Common myeloid progenitor, CD34-positive (primary cell): Measurements from ENCODE around the gene PRELID3B. TPM values are rescaled to one million over a fixed set of nuclear protein-coding genes. Genes with fewer than 3 reads are reported as not detected.

ENCODE experiments used
- CTCF ChIA-PET: fragments of 350-600 bp; sonication (Branson Sonifier 250); formaldehyde crosslinking; loops from one replicate; lab custom pipeline; 2021; ENCODE audit warnings: antibody characterized with exemption; lab: Charles Lee
- POLR2A ChIA-PET: fragments of 350-600 bp; sonication (Branson Sonifier 250); formaldehyde crosslinking; loops from one replicate; lab custom pipeline; 2021; ENCODE audit warnings: antibody characterized with exemption; lab: Charles Lee
- DNase-seq, 3 donors: peaks; one replicate each; pipeline versions ENCODE4 v3.0.0 to v3.0.0-alpha.2; 2013
- H3K27ac ChIP-seq, 2 experiments: 1 replicate in 1 of 2; 2 replicates in 1 of 2; pipeline ENCODE4 v1.7.0; 2013; ENCODE audit warnings: inconsistent platforms in 2 of 2, low read length in 2 of 2, mild to moderate bottlenecking in 2 of 2, low read depth in 1 of 2, moderate library complexity in 1 of 2; ENCODE audit not compliant: severe bottlenecking in 2 of 2, insufficient read depth in 1 of 2, poor library complexity in 1 of 2
- H3K27me3 ChIP-seq, 5 experiments: replicated peaks in 2 of 5; 1 replicate in 3 of 5; 2 replicates in 2 of 5; pipeline versions ENCODE4 v1.6.1 to v1.7.0; 2013; ENCODE audit warnings: low read length in 4 of 5, mild to moderate bottlenecking in 2 of 5, moderate library complexity in 2 of 5, inconsistent platforms in 1 of 5; ENCODE audit not compliant: insufficient read depth in 5 of 5, control insufficient read depth in 4 of 5
- H3K36me3 ChIP-seq, 4 experiments: 1 replicate in 2 of 4; 2 replicates in 2 of 4; pipeline versions ENCODE4 v1.6.1 to v1.7.0; 2013; ENCODE audit warnings: low read length in 3 of 4, control low read depth in 1 of 4, mild to moderate bottlenecking in 1 of 4; ENCODE audit not compliant: control insufficient read depth in 4 of 4, insufficient read depth in 4 of 4
- H3K4me1 ChIP-seq, 4 experiments: 1 replicate in 3 of 4; 2 replicates in 1 of 4; pipeline versions ENCODE4 v1.6.1 to v1.7.1; 2013; ENCODE audit warnings: low read length in 3 of 4, mild to moderate bottlenecking in 3 of 4, control low read depth in 1 of 4, inconsistent platforms in 1 of 4, moderate library complexity in 1 of 4; ENCODE audit not compliant: control insufficient read depth in 4 of 4, insufficient read depth in 4 of 4; ENCODE audit errors: control extremely low read depth in 1 of 4
- H3K4me3 ChIP-seq, 7 experiments: 1 replicate in 4 of 7; 2 replicates in 3 of 7; pipeline versions ENCODE4 v1.5.1 to v1.7.0; 2013; ENCODE audit warnings: mild to moderate bottlenecking in 7 of 7, low read length in 6 of 7, moderate library complexity in 6 of 7, inconsistent platforms in 2 of 7, low read depth in 2 of 7, control low read depth in 1 of 7; ENCODE audit not compliant: insufficient read depth in 4 of 7, control insufficient read depth in 1 of 7; ENCODE audit errors: extremely low read depth in 1 of 7
- H3K9me3 ChIP-seq, 5 experiments: 1 replicate in 4 of 5; 2 replicates in 1 of 5; pipeline versions ENCODE4 v1.6.1 to v1.7.1; 2013; ENCODE audit warnings: low read length in 4 of 5, mild to moderate bottlenecking in 2 of 5, inconsistent platforms in 1 of 5, low read depth in 1 of 5, moderate library complexity in 1 of 5; ENCODE audit not compliant: control insufficient read depth in 4 of 5, insufficient read depth in 2 of 5; ENCODE audit errors: control extremely low read depth in 1 of 5
- WGBS: methylation state at CpG from one replicate; pipeline ENCODE4 v1.1.5; 2013; ENCODE audit not compliant: insufficient coverage; 5-methylcytosine and 5-hydroxymethylcytosine counted together
- polyA plus RNA-seq: library from polyadenylated mRNA; unstranded; fragments of 120-200 nt; gene quantifications from one replicate; pipeline ENCODE4 v1.2.1, GENCODE V29; 2013

The PRELID3B gene
- polyA plus RNA-seq = 47.0 TPM

DNA sequence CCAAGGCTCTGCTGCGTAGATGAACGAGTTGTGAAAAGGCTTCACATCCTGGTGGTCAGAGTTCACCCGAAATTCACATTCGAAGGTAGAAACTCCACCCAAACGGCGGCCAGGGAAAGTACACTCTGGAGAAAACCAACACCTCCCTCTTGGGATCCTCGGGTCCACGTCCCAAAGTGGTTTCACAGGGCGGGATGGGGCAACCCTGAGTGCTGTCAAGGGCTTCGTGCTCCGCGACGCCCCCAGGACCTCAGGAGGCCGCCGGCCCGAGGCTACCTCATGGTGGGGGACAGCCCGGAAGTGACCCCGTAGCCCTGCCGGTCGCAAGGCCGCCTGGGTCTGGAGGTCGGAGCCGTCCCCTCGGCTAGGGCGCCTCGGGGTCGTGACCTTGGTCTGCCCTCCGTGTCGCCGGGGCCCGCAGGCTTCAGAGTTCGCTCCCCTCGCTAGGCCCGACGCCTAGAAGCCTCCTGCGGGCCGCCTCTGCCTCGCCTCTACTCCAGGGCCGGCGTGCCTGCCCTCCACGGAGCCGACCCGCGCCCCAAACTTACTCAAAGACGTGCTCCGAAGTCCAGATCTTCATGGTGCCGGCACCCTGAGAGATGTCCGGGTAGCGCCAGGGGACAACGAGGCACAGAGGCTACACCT is at the start of gene PRELID3B:
PRELID3B (minus strand) TSS at position 636 of the 645 bp plus-strand sequence; CDS start at position 580, 56 bp downstream.
- peak in 2 of 3 donors; percentile 14 to 23 for DNase-seq
- Histone ChIP-seq H3K27ac (peak within 1 kb of the TSS; percentile 71 to 80), H3K4me3 (peak within 1 kb of the TSS; percentile 56 to 83 (median 72)), H3K27me3 (peaks cover 0 to 2% (median 0%) of the 10 kb centered on the region in 5 experiments), H3K4me1 (peaks cover 3 to 28% (median 23%) of the 10 kb centered on the region in 4 experiments), H3K36me3 (peaks cover 7 to 20% (median 9%) of the 10 kb centered on the region in 4 experiments), H3K9me3 (no peaks in the 10 kb centered on the region)
- ChIA-PET POLR2A (interaction anchor here (1.2 to 1.8 kb wide), 2 partner anchors 9 to 10 kb away, joined by 4 read pairs; partner anchors contain the start of gene ATP5F1E), CTCF (interaction anchor here (2.4 kb wide), 1 partner anchor 165 kb away, joined by 7 read pairs; no protein-coding TSS in a partner anchor)
- WGBS = 5% methylated on average over 43 of the region's 50 CpGs

DNA sequence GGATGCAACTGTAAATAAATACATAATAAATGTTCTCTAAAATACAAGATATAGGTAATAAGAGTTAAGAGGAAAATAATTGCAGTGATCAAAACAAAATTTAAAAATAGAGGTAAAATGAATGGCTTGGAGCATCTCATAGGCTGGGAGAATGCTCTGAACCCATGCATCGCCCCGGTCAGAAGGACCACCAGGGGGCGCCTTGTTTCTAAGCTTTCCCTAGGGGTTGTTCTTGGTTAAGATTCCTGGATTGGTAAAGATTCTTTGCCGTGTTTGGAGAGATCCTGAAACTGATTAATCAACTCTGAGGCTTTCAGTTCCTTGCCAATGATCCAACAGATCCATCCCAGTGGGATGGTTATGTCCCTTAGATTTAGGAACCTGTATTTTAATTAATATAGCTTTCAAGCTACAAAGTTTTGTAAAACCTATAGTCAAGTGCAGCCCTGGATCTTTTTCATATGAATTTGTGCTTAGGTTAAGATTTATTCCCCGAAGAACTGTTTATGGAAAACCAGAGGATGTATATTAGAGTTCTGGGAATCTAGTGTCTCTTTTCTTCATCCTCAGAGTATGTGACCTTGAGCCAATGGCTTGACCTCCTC is 45.3 kb upstream of the PRELID3B start:
- H3K36me3 ChIP-seq = no peaks in the 10 kb centered on the region
- no peaks in the 10 kb centered on the region for H3K9me3 ChIP-seq
- peaks cover 0 to 6% (median 0%) of the 10 kb centered on the region in 5 experiments for H3K27me3 ChIP-seq
- no peaks in the 10 kb centered on the region for H3K4me1 ChIP-seq
- peak; percentile 69 to 83 (median 77) for DNase-seq
- ChIA-PET POLR2A (interaction anchor here (0.9 kb wide), 1 partner anchor 120 kb away, joined by 5 read pairs; no protein-coding TSS in a partner anchor), CTCF (interaction anchor here (0.7 to 3.5 kb wide), 32 partner anchors 8 to 368 kb away, joined by 3 to 83 read pairs (median 4); no protein-coding TSS in a partner anchor)
- 100% methylated on average over 1 of the region's 5 CpGs for WGBS
- no peak overlapping the region for H3K27ac ChIP-seq
- no peak overlapping the region for H3K4me3 ChIP-seq

DNA sequence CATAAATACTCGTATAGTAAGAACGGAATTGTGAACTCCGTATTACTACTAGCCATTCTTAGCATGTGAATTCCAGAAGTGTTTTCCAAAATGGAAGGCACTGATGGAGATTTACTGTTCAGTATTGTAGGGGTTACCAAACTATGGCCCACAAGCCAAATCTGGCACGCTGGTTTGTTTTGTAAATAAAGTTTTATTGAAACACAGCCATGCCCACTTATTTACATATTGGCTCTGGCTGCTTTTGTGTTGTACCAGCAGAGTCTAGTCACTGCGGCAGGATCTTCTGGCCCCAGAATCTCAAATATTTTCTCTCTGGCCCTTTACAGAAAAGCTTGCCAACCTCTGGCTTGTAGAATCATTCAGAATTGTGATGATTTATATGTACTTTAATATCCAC is 44.3 kb upstream of the PRELID3B start:
- Histone ChIP-seq H3K27ac (no peak overlapping the region), H3K4me3 (no peak overlapping the region), H3K27me3 (peaks cover 0 to 6% (median 0%) of the 10 kb centered on the region in 5 experiments), H3K9me3 (no peaks in the 10 kb centered on the region), H3K4me1 (no peaks in the 10 kb centered on the region), H3K36me3 (no peaks in the 10 kb centered on the region)
- DNase-seq = no peak
- whole genome bisulfite sequencing = no CpG with 5 or more reads among the region's 5 CpGs
- ChIA-PET CTCF (interaction anchor here (0.7 to 3.5 kb wide), 12 partner anchors 9 to 318 kb away, joined by 3 to 83 read pairs (median 5); no protein-coding TSS in a partner anchor), POLR2A (no interaction called here)

DNA sequence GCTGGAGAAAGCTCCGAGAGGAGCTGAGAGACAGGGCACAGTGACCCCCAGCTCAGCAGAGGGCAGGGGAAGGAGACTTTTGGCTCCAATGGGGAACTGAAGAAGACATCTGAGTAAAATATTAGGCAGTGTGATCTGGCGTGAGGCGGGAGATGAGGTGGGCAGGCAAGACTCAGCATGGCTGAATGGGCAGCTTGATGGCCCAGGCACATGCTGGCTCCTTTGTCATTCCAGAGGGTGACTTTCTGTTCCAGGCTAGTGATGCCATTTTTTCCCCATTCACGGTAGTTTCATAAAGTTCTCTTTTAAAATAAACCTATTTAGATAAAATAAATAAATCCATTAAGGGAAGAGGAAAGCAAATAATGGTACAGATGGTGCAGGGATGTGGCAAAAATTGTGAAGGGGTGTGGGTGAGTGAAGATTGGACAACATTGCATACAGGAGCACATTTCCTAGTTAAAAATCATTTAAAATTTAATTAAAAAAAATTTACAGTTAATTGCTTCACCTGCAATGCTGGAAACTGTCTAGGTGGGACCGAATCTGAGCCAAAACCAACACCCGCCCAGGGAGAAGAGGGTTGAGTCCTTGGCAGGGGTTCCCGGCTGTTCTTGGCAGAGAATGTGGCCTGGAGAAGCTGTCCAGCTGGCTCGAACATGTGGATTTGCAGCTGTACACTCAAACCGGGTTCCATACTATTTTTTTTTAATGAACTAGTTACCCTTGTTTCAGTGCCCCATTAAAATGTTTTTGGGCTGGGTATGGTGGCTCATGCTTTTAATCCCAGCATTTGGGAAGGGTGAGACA is 41.7 kb upstream of the PRELID3B start:
- H3K4me1 ChIP-seq = no peaks in the 10 kb centered on the region
- no peaks in the 10 kb centered on the region for H3K36me3 ChIP-seq
- CTCF ChIA-PET = interaction anchor here (0.9 to 1.2 kb wide), 4 partner anchors 15 to 217 kb away, joined by 3 to 6 read pairs (median 4); no protein-coding TSS in a partner anchor
- 95% methylated on average over 7 of the region's 9 CpGs for WGBS
- no peak overlapping the region for H3K27ac ChIP-seq
- peaks cover 0 to 8% (median 0%) of the 10 kb centered on the region in 5 experiments for H3K27me3 ChIP-seq
- DNase-seq = no peak
- no peaks in the 10 kb centered on the region for H3K9me3 ChIP-seq
- POLR2A ChIA-PET = no interaction called here
- H3K4me3 ChIP-seq = no peak overlapping the region

DNA sequence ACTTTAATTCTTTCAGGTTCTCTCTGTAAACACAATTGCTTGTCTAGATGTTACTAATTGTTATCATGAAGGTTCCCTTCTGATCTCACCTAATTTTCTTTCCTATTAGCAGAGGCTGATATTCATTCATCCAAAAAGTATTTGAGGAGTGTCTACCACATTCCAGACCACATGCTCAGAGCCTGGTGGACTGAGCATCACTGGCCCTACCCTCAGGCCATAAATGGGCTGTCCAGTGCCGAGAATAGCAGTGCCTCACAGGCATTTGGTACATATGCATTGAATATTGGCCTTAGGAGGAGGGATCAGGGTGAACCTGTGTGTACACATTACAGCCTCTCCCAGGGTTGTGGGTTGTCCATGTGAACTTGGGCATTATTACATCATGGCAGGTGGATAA is 40.4 kb upstream of the PRELID3B start:
- H3K9me3 ChIP-seq = no peaks in the 10 kb centered on the region
- H3K36me3 ChIP-seq = no peaks in the 10 kb centered on the region
- CTCF ChIA-PET = interaction anchor here (0.8 to 1.6 kb wide), 12 partner anchors 10 to 216 kb away, joined by 3 to 6 read pairs (median 4); no protein-coding TSS in a partner anchor
- DNase-seq = no peak
- peaks cover 0 to 4% (median 0%) of the 10 kb centered on the region in 5 experiments for H3K27me3 ChIP-seq
- POLR2A ChIA-PET = no interaction called here
- H3K27ac ChIP-seq = no peak overlapping the region
- 100% methylated on average over 1 of the region's 1 CpG for WGBS
- H3K4me3 ChIP-seq = no peak overlapping the region
- no peaks in the 10 kb centered on the region for H3K4me1 ChIP-seq

DNA sequence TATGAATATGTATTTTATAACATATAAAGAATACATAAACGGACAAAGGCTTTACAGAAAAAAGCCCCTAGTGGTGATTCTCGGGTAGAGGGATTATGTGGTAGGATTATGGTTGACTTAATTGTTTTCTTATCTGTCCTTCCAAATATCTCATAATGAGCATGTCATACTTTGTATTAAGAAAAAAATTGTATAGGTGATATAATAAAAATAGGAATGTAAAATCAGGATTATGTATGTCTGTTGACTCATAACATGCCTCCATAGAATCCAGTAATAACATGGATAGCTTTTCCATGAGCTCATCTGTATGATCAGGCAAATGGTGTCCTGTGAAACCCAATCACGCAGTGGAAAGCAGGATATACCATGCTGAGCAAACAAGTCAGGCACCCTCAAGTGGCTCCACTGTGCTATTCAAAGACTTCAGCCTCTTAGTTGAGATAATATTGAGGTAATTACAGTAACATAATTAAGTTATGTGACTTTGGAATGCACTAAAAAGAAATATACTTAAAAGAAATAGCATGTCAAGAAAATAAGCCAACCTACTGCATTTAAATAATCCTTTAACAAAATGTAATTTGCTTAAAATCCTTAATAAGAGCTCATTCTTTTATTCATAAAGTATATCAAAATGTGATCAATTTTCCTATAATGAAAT is 39.6 kb upstream of the PRELID3B start:
- Histone ChIP-seq H3K27me3 (peaks cover 0 to 8% (median 4%) of the 10 kb centered on the region in 5 experiments), H3K36me3 (no peaks in the 10 kb centered on the region), H3K4me3 (no peak overlapping the region), H3K27ac (no peak overlapping the region), H3K4me1 (no peaks in the 10 kb centered on the region), H3K9me3 (no peaks in the 10 kb centered on the region)
- peak; percentile 39 to 59 (median 58) for DNase-seq
- WGBS = 100% methylated on average over 1 of the region's 3 CpGs
- CTCF ChIA-PET = interaction anchor here (0.6 to 1.6 kb wide), 13 partner anchors 11 to 212 kb away, joined by 3 to 6 read pairs (median 4); no protein-coding TSS in a partner anchor
- POLR2A ChIA-PET = no interaction called here
